ENCODE results near the gene JCHAIN.

- TF ChIP-seq POLR2A (IDR thresholded peaks at IDR 0.05) (no peak), CTCF (IDR thresholded peaks at IDR 0.05) (no peak)
Measured at GRCh38 chr4:70657326-70657725, 9.0 kb downstream of the JCHAIN start.

Measured in right lobe of liver (tissue), 4 donors.